NCI-H2029 treated with DMSO at 0.1 percent for 48 hours (cell line): Measurements from ENCODE around the gene AFF4.
"Not testable (repeated sequence)": the region's sequence is repeated elsewhere in the genome, so short reads cannot be mapped to it uniquely, and the experiment has no call there.

Experiments
- DNase-seq: peaks from one replicate; lab custom pipeline; 2025; lab: John Stamatoyannopoulos, UW

Gene AFF4

GRCh38 chr5:132952829-132953228, 10.6 kb downstream of the AFF4 start:
- no peak for DNase-seq

- DNase-seq = no peak
Observed at GRCh38 chr5:132951897-132952296, 11.5 kb downstream of the AFF4 start.

- no peak for DNase-seq
Observed at GRCh38 chr5:132949136-132949535, 14.3 kb downstream of the AFF4 start.

GRCh38 chr5:132947671-132948070, 15.8 kb downstream of the AFF4 start:
- DNase-seq = no peak

- DNase-seq = not testable (repeated sequence)
Observed at GRCh38 chr5:132945315-132945714, 18.1 kb downstream of the AFF4 start.

GRCh38 chr5:132943362-132944022, 19.9 kb downstream of the AFF4 start:
- DNase-seq = no peak

- no peak for DNase-seq
Observed at GRCh38 chr5:132941331-132941730, 22.1 kb downstream of the AFF4 start.

GRCh38 chr5:132928062-132928407, 35.4 kb downstream of the AFF4 start:
- no peak for DNase-seq

- DNase-seq = no peak
Observed at GRCh38 chr5:132927355-132928061, 35.9 kb downstream of the AFF4 start.

GRCh38 chr5:132926437-132926836, 37.0 kb downstream of the AFF4 start:
- DNase-seq = no peak

GRCh38 chr5:132916086-132916485, 47.3 kb downstream of the AFF4 start:
- no peak for DNase-seq

- DNase-seq = no peak
Observed at GRCh38 chr5:132915681-132916080, 47.8 kb downstream of the AFF4 start.

GRCh38 chr5:132909702-132910101, 53.7 kb downstream of the AFF4 start:
- no peak for DNase-seq

- DNase-seq = no peak
Observed at GRCh38 chr5:132907161-132907560, 56.3 kb downstream of the AFF4 start.

GRCh38 chr5:132905938-132906337, 57.5 kb downstream of the AFF4 start:
- DNase-seq = peak; percentile 91

GRCh38 chr5:132901730-132902129, 61.7 kb downstream of the AFF4 start:
- DNase-seq = no peak

- DNase-seq = no peak
Observed at GRCh38 chr5:132901036-132901435, 62.4 kb downstream of the AFF4 start.

- no peak for DNase-seq
Observed at GRCh38 chr5:132898094-132898493, 65.3 kb downstream of the AFF4 start.

GRCh38 chr5:132896685-132897084, 66.7 kb downstream of the AFF4 start:
- DNase-seq = no peak

- no peak for DNase-seq
Observed at GRCh38 chr5:132895719-132896305, 67.6 kb downstream of the AFF4 start.

GRCh38 chr5:132890817-132891216, 72.6 kb downstream of the AFF4 start:
- DNase-seq = no peak

GRCh38 chr5:132889501-132889900, 73.9 kb downstream of the AFF4 start:
- DNase-seq = no peak

- no peak for DNase-seq
Observed at GRCh38 chr5:132887283-132887682, 76.2 kb downstream of the AFF4 start.
